Calu3 (cell line): ENCODE results near the gene ALX4. TPM values are rescaled to one million over a fixed set of nuclear protein-coding genes. Genes with fewer than 3 reads are reported as not detected.
A peak's percentile ranks its signal among the peaks of the same experiment; 100 is the strongest.

Source experiments
- BruUV-seq: library from RNA; stranded (reverse); fragments of 400-500 nt; replicated peaks from 2 replicates; lab custom pipeline; 2021; lab: Mats Ljungman, UMichigan
- CTCF ChIA-PET: fragments of 300-600 bp; sonication (Branson Sonifier 250); formaldehyde crosslinking; loops from one replicate; lab custom pipeline; 2022; ENCODE audit warnings: antibody characterized with exemption; lab: Charles Lee
- DNase-seq: peaks from one replicate; pipeline ENCODE4 v3.0.0; 2022
- H3K27ac Mint-ChIP-seq: one replicate; pipeline ENCODE4 v1.8.0; 2022; ENCODE audit warnings: mixed read lengths; ENCODE audit not compliant: unreplicated experiment
- H3K27me3 Mint-ChIP-seq: one replicate; pipeline ENCODE4 v1.8.0; 2022; ENCODE audit warnings: mixed read lengths; ENCODE audit not compliant: unreplicated experiment
- H3K36me3 Mint-ChIP-seq: one replicate; pipeline ENCODE4 v1.8.0; 2022; ENCODE audit warnings: mild to moderate bottlenecking, moderate library complexity, mixed read lengths; ENCODE audit not compliant: insufficient read depth, unreplicated experiment
- H3K4me1 Mint-ChIP-seq: one replicate; pipeline ENCODE4 v1.8.0; 2022; ENCODE audit warnings: mild to moderate bottlenecking, low read depth, mixed read lengths; ENCODE audit not compliant: unreplicated experiment
- H3K4me3 Mint-ChIP-seq: one replicate; pipeline ENCODE4 v1.8.0; 2022; ENCODE audit warnings: mild to moderate bottlenecking, low read depth, moderate library complexity, mixed read lengths; ENCODE audit not compliant: unreplicated experiment
- H3K9me3 Mint-ChIP-seq: one replicate; pipeline ENCODE4 v1.8.0; 2022; ENCODE audit warnings: low read depth, mixed read lengths; ENCODE audit not compliant: unreplicated experiment
- intact Hi-C: fragments of 100-400 bp; cut with micrococcal nuclease; formaldehyde crosslinking; loops from one replicate; pipeline ENCODE4 v1.10.0; 2022; ENCODE audit not compliant: unreplicated experiment
- total RNA-seq: library from RNA; stranded (reverse); gene quantifications from 2 replicates; pipeline ENCODE4 v1.2.3, GENCODE V29; 2022
- TF ChIP-seq, protein P1 (sequence below): fragments of 200-600 bp; IDR thresholded peaks from one replicate; pipeline ENCODE4 v1.8.0; 2022; ENCODE audit warnings: antibody characterized with exemption; ENCODE audit not compliant: unreplicated experiment

Gene ALX4
- total RNA-seq, 1 experiment from 2014 or later: not detected

DNA sequence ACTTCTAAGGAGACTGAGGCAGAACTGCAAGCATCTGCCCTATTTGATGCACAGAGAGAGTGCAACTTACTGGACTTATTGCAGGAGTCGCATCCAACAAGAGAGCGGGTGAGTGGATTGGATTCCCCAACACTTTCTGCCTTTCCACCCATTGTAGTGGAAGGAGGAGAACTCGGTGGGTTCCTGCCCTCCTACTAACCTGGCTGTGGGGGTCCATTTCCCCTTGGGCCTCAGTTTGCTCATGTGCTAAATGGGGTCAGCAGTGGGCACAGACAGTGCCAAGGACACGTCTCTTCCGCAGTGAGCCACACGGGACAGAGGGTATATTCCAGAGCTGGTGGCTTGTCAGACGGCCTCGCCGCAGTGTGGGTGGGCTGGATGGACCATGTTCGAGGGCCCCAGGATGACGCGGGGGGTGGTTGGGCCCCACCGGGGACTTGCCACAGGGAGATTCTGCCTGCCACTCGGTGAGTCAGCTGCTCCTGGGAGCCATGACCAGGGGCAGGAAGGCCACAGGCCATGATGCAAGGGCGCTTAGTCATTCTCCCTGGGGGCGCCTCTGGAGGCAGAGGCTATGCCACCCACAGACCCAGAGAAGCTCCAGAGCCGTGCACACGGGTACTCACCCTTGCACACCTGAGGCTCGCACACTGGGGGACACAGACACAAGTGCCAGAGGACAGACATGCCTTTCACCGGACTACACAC lies 8.2 kb downstream of the ALX4 start:
- CTCF ChIA-PET: no interaction called here
- H3K27me3 Mint-ChIP-seq: peaks cover 63% of the 10 kb centered on the region
- no peak overlapping the region for H3K27ac Mint-ChIP-seq
- H3K4me3 Mint-ChIP-seq: no peak overlapping the region
- peak; percentile 28 for DNase-seq
- H3K4me1 Mint-ChIP-seq: peaks cover 10% of the 10 kb centered on the region
- peaks cover 8% of the 10 kb centered on the region for H3K36me3 Mint-ChIP-seq
- H3K9me3 Mint-ChIP-seq: no peaks in the 10 kb centered on the region
- intact Hi-C loops: no loop called here
- TF ChIP-seq, protein P1, sequence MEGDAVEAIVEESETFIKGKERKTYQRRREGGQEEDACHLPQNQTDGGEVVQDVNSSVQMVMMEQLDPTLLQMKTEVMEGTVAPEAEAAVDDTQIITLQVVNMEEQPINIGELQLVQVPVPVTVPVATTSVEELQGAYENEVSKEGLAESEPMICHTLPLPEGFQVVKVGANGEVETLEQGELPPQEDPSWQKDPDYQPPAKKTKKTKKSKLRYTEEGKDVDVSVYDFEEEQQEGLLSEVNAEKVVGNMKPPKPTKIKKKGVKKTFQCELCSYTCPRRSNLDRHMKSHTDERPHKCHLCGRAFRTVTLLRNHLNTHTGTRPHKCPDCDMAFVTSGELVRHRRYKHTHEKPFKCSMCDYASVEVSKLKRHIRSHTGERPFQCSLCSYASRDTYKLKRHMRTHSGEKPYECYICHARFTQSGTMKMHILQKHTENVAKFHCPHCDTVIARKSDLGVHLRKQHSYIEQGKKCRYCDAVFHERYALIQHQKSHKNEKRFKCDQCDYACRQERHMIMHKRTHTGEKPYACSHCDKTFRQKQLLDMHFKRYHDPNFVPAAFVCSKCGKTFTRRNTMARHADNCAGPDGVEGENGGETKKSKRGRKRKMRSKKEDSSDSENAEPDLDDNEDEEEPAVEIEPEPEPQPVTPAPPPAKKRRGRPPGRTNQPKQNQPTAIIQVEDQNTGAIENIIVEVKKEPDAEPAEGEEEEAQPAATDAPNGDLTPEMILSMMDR: no peak
- no TSS peak for BruUV-seq

DNA sequence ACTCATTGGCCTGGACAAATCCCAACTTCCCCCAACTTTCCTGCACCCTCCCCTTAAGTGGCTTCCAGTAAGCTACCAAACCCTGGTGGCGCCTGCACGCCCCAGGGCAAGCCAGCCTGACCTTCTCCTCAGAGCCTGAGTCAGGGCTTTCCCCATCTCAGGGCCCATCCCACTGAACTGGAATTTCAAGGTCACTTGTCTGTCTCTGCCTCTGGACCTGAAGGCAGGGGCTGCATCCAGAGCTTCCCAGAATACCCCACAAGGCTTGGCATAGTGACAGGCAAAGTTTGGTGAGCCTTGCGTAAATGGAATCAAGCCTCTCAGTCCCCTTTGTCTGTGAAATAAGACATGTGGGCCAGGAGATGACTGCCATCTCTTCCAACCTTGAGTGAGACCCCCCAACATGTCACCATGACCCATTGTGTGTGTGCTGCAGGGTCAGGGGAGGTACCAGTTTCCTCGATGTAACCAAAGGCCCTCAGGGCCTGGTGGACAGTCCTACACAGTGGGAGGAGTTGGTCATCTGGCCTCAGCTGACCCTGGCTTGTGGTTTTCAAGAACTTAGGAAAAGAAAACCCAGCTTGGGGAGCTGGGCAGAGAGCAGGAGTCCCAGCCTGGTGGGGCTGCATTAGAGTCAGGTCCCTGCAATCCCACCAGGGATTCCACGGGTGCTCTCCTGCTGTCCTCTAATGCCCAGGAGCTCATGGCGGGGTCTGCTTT lies 8.9 kb downstream of the ALX4 start:
- Mint-ChIP-seq H3K27ac (no peak overlapping the region), H3K4me1 (peaks cover 10% of the 10 kb centered on the region), H3K27me3 (peaks cover 56% of the 10 kb centered on the region), H3K4me3 (no peak overlapping the region), H3K36me3 (peaks cover 7% of the 10 kb centered on the region), H3K9me3 (no peaks in the 10 kb centered on the region)
- CTCF ChIA-PET: no interaction called here
- BruUV-seq: no TSS peak
- intact Hi-C loops: no loop called here
- DNase-seq: no peak
- TF ChIP-seq, protein P1: no peak

DNA sequence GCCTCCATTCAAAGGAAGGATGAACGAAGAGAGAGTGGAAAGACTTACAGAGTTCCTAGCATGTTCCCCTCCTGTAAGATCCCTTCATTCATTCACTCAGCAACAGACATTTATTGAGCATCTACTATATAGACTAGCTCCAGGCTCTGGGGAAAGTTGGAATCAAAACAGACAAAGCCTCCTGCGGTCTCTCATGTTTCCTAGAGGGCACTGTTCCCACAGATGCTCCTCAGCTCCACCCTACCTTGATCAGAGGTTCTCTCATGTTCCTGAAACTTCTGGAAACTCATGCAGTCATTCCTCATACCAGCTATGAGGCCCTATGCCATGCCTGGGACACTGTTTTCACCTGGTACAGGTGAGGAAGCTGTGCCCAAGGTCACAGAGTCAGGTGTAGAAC lies 11.1 kb downstream of the ALX4 start:
- DNase-seq: no peak
- H3K9me3 Mint-ChIP-seq: no peaks in the 10 kb centered on the region
- no peaks in the 10 kb centered on the region for H3K4me1 Mint-ChIP-seq
- CTCF ChIA-PET: no interaction called here
- H3K27me3 Mint-ChIP-seq: peaks cover 34% of the 10 kb centered on the region
- intact Hi-C loops: no loop called here
- TF ChIP-seq, protein P1: no peak
- H3K27ac Mint-ChIP-seq: no peak overlapping the region
- H3K36me3 Mint-ChIP-seq: no peaks in the 10 kb centered on the region
- no TSS peak for BruUV-seq
- H3K4me3 Mint-ChIP-seq: no peak overlapping the region

- Mint-ChIP-seq H3K27me3 (peaks cover 45% of the 10 kb centered on the region), H3K9me3 (no peaks in the 10 kb centered on the region), H3K4me3 (no peak overlapping the region), H3K4me1 (no peaks in the 10 kb centered on the region), H3K36me3 (no peaks in the 10 kb centered on the region), H3K27ac (no peak overlapping the region)
- intact Hi-C loops: no loop called here
- CTCF ChIA-PET: interaction anchor here (0.6 kb wide), 2 partner anchors 99 to 193 kb away, joined by 3 read pairs; no protein-coding TSS in a partner anchor
- TF ChIP-seq, protein P1: no peak
- no TSS peak for BruUV-seq
- no peak for DNase-seq
Measured at GRCh38 chr11:44290208-44290607, 19.7 kb downstream of the ALX4 start.
